GM21526 (cell line): Measurements from ENCODE around the gene AEBP1.

Experiments
- ATAC-seq: cut with Tn5 transposase; IDR thresholded peaks from one replicate; pipeline ENCODE4 v1.9.1; 2021; ENCODE audit warnings: moderate library complexity; ENCODE audit not compliant: unreplicated experiment, low FRiP score

Gene AEBP1

DNA sequence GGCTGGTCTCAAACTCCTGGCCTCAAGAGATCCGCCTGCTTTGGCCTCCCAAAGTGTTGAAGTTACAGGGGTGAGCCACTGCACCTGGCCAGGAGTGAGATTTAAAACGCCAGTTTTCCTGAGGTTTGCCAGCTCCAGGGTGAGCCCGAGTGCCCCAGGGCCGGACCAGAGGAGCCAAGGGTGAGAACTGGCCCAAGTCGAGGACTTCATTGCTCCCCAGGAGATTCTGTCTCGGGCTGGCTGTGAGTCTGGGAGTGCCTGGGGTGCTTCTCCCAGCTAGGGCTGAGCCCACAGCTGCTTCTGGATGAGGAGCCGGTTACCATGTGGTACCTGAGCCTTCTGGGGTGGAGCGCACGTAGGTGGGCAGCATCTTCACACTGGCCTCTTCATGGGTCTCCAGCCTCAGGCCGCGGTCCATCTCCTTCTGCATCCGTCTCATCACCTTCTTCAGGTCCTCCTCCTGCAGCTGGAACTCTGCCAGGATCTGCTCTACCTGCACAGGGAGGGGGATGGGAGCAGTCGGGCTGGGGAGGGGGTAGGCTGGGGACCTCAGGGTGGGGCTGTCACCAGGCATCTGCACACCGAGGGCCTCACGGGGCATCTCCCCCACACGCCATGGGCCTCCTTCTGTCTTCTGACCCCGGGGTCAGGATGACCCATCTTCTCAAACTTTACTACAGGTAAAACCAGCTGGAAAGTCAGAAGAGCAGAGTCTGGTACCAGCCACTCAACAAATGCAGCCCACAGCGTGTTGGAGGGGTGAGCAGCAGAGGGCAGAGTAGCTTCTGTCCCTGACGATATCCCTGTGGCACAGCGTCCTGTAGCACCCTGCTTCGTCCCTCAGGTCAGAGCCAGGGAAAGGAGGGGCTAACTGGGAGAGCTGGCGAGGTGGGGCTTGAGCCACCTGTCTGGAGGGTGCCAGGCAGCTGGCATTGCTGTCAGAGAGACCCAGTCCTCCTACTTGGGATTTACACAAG is 49.1 kb downstream of the AEBP1 start:
- ATAC-seq: no peak

DNA sequence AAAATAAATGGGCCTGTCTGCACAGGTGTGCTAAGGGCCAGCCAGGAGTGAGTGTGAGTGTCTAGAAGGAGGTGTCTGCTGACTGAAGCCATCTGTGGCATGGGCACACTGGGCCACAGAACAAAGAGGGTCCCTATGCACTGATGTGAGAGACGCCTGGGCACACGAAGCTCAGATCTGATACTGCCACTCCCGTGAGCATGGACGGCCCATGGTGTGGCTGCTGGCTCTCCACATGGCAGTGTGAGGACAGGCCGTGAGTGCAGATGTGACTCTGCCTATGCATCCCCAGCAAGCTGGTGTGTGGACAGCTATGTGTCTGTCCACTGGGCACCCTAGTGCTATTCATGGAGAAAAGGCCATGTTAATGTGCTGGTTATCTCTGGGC is 49.8 kb downstream of the AEBP1 start:
- ATAC-seq: no peak

DNA sequence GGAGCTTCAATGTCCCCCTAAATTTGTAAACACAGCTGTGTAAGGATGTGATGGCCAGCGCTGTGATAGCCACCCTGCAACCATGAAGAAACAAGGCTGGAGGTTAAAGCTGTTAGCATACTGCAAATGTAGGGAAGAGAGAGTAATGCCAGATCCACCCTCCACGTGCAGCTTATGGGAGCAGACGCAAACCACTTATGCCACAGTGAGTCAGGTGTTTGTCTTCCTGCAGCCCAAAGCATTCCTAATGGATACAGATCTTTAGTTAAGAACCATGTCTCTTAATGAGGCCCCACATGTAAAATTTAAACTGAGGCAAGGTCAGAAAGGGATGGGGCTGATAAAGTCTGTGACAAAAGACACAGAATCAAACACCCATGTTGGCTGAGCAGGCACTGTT is 50.6 kb downstream of the AEBP1 start:
- ATAC-seq: no peak

DNA sequence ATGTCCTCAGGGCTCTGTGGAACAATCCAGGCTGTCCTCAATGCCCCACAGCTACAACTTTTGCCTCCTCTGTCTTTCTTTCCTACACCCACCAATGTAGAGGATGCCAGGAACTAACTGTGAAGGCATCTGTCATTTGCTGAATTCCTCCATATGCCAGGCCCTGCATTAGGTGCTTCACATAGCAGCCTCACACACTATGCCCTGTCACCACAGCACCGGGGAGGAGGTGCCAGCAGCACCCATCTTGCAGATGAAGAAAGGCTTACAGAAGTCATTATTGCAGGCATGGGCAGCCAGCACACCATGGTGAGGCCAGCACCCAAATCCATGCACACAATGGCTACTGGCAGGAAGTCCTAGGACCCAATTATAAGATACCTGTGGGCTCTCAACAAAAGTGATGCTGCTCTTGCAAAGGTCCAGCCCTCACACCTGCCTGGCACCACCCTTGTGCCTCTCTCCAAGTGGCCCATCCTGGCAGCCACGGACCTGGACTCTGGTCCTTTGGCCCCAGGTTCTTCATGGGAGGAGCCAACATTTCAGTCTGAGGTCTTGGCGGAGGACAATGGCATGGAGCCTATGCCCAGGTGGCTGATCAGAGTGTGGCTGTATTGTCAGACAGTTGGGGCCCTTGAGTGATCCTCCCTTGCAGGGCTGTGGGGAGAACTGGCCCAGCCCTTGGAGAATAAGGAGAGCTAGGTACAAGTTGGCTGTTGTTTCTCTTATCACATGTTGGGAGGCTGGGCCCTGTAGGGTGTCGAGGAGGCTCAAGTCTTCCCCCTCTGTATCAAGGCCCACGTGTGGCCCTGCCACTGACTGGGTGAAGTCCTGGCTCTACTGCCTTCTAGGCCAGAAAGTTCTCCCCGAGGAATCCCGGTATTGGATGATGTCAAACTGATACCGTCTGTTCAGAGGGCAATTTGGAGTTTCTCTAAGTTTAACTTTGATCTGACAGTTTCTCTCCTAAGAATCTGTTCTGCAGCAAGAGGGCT is 51.3 kb downstream of the AEBP1 start:
- ATAC-seq: no peak

DNA sequence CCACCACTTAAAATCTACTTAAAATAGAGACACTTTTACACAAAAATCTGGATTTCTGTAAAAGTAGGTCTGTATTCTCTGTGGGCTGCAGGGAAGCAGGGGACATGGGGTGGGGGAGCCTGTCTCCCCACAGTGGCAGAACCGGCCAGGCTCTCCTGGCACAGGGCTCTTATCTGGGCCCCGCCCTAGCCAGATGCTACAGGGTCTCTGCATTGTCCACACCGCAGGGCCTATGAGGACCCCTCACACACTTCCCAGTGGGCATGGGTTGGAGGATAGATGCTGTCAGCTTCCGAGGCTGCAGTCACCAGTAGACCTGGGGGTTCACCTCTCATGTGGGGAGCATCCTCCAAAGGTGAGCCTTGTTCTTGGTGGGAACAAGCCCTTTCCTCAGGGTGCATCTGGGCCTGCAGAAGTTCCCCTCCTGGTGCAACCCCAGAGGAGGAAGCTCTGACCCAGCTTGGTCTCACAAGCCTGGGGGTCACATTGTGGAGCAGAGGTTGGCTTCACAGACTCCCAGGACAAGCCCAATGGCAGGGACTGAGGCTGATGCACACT is 52.4 kb downstream of the AEBP1 start:
- ATAC-seq: no peak

DNA sequence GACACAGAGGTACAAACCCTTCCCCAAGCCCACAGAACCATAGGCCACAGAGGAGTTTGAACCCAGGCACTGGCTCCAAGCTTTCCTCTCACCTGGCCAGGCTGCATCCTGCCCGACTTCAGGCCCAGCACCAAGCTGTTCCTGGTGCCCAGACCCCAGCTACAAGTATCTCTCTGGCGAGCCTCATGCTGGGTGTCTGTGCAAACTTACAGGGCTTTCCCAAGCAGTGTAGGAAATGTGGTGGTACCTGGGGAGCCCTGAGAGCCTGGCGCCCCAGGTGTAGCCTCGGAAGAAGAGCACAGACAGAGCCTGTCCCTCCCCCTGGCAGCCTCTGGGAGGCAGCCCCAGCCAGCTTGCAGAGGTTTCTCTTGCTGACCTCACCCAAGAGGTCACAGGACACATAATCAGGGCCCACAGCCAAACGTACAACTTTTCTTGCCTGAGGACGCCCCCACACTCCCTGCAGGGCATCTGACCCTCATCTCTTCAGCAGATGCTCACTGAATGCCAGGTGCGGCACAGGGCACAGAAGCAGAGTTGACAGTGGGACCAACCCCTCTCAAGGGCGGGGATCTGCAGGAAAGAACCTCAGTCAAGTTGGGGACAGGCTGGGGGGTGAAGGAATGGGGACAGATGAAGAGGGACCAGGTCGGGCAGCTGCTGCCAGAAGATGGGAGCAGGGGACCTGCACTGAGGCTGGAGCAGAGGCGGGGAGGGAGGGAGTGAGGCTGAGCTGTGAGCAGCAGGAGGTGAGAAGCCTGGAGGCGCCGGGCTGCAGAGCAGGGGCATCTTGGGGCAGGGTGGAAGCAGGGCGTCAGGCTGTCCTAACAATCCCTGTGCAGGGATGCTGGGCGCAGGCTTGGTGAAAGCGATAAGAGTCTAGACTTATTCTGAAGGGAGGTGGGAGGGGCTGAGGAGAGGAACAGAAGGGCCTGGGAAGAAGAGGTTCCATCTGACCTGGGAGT is 53.3 kb downstream of the AEBP1 start:
- no peak for ATAC-seq

DNA sequence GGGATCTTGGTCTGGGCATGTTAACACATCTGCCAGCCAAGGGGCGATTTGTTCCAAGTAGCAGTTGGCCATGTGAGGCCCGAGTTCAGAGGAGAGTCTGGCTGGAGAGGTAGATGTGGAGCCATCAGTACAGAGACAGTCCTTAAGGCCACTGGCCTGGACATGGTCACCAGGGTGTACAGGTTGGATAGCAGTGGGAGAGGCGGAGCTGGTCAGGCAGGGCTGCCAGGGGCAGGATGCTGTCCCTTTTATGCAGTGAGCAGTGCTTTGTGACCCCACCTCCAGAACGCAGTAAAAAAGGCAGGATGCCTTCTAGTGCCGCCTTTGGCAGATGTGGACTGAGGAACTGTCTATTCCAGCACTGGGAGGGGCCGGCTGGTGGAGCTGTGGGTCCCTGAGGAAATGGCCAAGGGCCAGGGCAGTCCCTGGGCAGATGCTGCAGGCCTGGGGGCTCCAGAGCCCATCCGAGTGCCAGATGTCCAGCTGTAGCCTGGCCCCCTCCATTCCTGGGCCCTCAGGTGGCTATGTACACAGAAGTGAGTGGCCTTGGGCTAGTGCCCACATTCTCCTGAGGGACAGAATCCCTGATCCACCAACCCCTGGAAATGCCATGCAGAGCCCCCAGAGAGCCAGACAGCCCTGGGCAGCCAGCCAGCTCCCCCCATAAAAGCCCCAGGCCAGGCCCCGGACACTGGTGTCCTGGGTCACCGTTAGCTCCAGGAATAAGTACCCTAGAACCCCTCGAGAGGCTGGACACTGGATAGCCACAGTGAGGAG is 54.1 kb downstream of the AEBP1 start:
- ATAC-seq: no peak

DNA sequence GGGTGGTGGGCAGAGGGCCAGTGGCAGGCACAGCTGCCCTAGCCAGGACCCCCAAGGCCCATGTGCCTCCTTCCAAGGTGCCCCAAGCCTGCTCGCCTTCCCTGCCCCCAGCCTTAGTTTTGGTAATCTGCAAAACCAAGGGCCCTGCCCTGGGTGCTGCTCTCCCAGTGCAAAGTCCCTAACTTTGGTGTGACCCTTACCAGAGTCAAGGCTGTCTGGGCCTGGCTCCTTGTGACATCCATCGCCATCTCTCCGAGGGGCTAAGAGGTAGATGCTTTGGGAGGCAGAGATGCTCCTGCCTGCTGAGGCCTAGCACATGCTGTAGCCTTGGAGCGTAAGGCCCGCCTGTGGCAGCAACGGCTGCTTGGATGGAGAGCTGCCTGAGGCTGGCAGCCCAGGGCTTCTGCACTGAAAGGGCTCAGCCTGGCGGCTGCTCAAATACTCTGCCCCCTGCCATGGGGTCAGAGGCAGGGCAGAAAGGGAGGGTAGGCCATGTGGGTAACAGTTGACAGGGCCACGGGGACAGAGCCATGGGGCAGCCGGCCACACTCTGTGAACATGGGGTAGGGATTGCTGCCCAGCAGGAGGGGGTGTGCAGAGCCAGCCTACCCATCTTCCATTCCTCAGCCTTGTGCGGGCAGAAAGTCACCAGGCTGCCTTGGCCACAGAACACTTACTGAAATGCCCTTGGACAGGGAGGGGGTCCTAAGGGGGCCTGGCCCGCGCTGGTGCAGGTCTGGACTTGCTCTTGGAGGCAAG is 54.9 kb downstream of the AEBP1 start:
- ATAC-seq: no peak

DNA sequence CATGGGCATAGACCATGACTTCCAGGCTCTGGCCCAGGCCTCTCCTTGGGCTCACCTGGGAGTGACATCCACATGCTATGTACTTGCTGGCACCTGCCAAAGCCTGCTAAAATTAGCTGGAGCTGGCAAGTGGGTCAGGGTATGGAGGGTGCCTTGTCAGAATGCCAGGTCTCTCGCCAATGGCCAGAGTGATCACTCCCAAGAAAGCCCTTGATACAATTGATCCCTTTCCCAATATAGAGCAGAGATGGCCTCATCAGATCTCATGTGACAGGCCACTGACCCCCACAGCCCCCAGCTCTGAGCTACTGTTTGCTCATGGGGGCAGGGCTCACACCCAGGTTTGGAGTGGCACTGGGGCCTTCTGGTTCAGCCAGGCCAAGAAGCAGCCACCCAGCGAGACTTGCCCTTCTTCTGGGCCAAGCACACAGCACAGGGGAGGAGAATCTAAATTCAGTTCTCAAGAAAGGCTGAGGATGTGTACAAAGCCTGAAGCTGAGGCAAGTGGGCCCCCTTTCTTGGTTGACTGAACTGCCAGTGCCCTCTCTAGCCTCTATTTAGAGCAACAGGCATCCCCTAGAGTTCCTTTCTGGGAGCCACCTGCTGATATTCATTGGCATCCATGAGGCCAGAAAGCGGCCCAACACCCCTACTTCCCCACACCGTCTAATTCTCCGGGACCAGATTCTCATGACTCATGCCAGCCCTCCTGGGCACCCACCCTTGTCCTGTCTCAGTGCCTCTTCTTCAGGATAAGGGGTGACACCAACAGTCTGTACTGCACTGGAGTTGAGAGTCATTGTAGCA is 55.9 kb downstream of the AEBP1 start:
- no peak for ATAC-seq

DNA sequence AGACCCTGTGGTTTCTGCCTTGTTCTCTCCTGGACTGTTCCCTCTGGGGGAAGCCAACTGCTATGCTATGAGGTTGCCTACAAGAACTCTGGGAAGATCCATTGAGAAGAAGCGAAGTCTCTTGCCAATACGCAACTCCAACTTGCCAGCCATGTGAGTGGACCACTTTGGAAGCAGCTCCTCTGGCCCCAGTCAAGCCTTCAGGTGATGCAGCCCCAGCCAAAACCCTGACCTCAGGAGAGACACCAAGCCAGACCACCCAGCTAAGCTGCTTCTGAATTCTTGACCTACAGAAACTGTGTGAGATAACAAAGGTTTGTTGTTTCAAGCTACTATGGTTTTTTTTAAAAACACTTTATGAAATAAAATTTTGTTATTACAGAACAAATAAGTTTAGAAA is 57.2 kb downstream of the AEBP1 start:
- ATAC-seq: no peak

DNA sequence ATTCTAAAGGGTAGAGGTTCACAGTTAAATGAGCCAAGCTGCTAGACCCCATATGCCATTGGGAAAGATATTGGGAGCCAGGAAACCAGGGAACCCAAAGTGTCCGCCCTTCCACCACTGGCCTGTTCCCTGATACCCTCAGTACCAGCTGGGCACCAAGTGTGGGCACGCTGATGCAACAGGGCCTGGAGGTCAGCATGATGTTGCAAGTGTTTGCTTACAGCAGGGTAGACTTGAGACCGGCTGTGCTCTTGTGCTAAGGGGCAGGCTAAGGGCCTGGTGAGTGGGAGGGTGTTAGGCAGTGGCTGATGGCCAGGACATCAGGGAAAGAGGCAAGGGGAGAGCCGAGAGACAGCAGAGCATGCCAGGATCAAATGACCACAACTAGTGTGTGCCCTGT is 58.0 kb downstream of the AEBP1 start:
- ATAC-seq: no peak

DNA sequence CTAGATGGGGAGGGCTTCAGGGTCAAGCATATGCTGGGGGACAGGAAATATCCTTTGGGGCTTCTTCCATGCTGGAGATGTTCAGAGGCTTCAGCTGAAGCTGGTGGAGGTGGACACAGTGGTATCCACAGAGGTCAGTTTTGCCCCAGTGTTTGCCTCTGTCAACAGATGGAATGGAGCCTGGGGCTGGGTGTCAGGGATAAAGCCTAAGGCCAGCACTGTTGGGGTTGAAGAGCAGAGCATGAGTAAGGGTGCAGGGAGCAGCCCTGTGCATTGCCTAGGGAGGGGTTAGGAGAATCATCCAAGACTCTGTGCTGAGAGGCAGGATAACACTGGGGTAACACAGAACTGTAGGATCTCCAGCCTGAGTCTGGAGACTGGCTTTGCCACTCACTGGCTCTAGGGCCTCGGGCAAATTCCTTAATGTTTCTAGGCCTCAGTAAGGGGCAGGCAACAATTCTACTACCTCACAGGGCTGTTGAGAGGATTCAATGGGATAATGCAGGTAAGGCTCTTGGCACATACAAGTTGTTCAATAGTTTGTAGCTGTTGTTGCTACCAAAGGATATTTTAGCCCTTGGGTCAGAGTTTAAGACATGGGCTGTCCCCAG is 58.7 kb downstream of the AEBP1 start:
- ATAC-seq: no peak

DNA sequence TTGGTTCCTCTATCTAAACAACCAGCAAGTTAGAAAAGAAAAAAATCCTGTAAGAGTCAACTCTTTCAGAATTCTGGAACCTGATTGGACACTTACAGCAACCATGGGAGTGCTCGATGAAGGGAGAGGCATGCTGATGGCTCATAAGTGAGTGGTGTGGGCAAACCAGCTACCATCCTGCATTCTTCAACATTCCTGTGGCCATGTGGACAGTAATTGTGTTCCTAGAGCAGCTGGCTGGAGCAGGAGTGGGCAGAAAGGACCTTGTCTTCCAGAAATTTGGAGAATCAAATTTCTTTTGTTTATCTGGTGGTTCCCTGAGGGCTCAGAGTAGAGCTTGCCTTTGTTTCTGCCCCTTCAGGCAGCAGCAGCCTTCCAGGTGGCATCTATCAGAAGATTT is 59.4 kb downstream of the AEBP1 start:
- no peak for ATAC-seq
